ENCODE results near the gene ADCY1. TPM values are rescaled to one million over a fixed set of nuclear protein-coding genes. Genes with fewer than 3 reads are reported as not detected.

Gene ADCY1
- total and polyA plus RNA-seq, 4 donors, result 0.33 to 20.1 (median 4.1) TPM

- no peak for TF ChIP-seq CTCF (IDR thresholded peaks at IDR 0.05; ENCODE audit: low read depth, low read length, missing input control)
- TF ChIP-seq MAX (IDR thresholded peaks at IDR 0.05), result no peak
- TF ChIP-seq TAF1 (conservative IDR thresholded peaks at IDR 0.05), result no peak
- no peak for TF ChIP-seq HNF4G (IDR thresholded peaks at IDR 0.05)
- no peak for TF ChIP-seq HNF4A (conservative IDR thresholded peaks at IDR 0.05)
- TF ChIP-seq FOXA1 (IDR thresholded peaks at IDR 0.05), result no peak
- TF ChIP-seq GABPA (IDR thresholded peaks at IDR 0.05 in 1 of 2, conservative IDR thresholded peaks at IDR 0.05 in 1 of 2), result no peak
- TF ChIP-seq RXRA (IDR thresholded peaks at IDR 0.05), result no peak
- TF ChIP-seq EGR1 (IDR thresholded peaks at IDR 0.05; ENCODE audit: low read depth in 2 of 2), result no peak
- TF ChIP-seq FOXA2 (IDR thresholded peaks at IDR 0.05), result no peak
- no peak for TF ChIP-seq YY1 (IDR thresholded peaks at IDR 0.05)
Measured at GRCh38 chr7:45524445-45524844, 49.7 kb upstream of the ADCY1 start (continued).

GRCh38 chr7:45525057-45525456 is 49.1 kb upstream of the ADCY1 start:
- H3K36me3 ChIP-seq (ENCODE audit: control insufficient read depth in 4 of 4, insufficient read depth in 3 of 4, low read depth in 1 of 4, low read length in 3 of 4), result no peaks in the 10 kb centered on the region
- TF ChIP-seq HNF4A (conservative IDR thresholded peaks at IDR 0.05) (no peak), HNF4G (IDR thresholded peaks at IDR 0.05) (no peak), ATF3 (IDR thresholded peaks at IDR 0.05) (no peak), JUND (IDR thresholded peaks at IDR 0.05) (no peak), NR2F2 (IDR thresholded peaks at IDR 0.05) (no peak), YY1 (IDR thresholded peaks at IDR 0.05) (no peak), EGR1 (IDR thresholded peaks at IDR 0.05; ENCODE audit: low read depth in 2 of 2) (no peak), FOXA2 (IDR thresholded peaks at IDR 0.05) (no peak), FOXA1 (IDR thresholded peaks at IDR 0.05) (no peak), RXRA (IDR thresholded peaks at IDR 0.05) (no peak), SP1 (IDR thresholded peaks at IDR 0.05) (no peak)
- H3K27ac ChIP-seq (ENCODE audit: low read depth in 1 of 2, low read length in 2 of 2), result no peak overlapping the region
- no peak for DNase-seq (ENCODE audit: low spot score)
- peaks cover 0 to 6% (median 4%) of the 10 kb centered on the region in 4 donors for H3K9me3 ChIP-seq (ENCODE audit: control insufficient read depth in 4 of 4, low read length in 3 of 4)
- no peak overlapping the region for H3K9ac ChIP-seq (ENCODE audit: low read depth in 1 of 2, low read length in 2 of 2)
- no peaks in the 10 kb centered on the region for H3K27me3 ChIP-seq (ENCODE audit: control insufficient read depth in 4 of 4, insufficient read depth in 4 of 4, low read length in 3 of 4)
- no peaks in the 10 kb centered on the region for H3K4me1 ChIP-seq (ENCODE audit: control insufficient read depth in 4 of 4, insufficient read depth in 4 of 4, low read length in 3 of 4)
- H3K4me3 ChIP-seq (ENCODE audit: low read depth in 1 of 3, low read length in 3 of 3), result no peak overlapping the region

- peaks cover 0 to 2% (median 0%) of the 10 kb centered on the region in 4 donors for H3K36me3 ChIP-seq (ENCODE audit: control insufficient read depth in 4 of 4, insufficient read depth in 3 of 4, low read depth in 1 of 4, low read length in 3 of 4)
- 24% methylated on average over 3 of the region's 3 CpGs for WGBS
- H3K4me1 ChIP-seq (ENCODE audit: control insufficient read depth in 4 of 4, insufficient read depth in 4 of 4, low read length in 3 of 4), result no peaks in the 10 kb centered on the region
- H3K27me3 ChIP-seq (ENCODE audit: control insufficient read depth in 4 of 4, insufficient read depth in 4 of 4, low read length in 3 of 4), result no peaks in the 10 kb centered on the region
- no peak for DNase-seq (ENCODE audit: low spot score)
- peaks cover 0 to 12% (median 3%) of the 10 kb centered on the region in 4 donors for H3K9me3 ChIP-seq (ENCODE audit: control insufficient read depth in 4 of 4, low read length in 3 of 4)
- H3K27ac ChIP-seq (ENCODE audit: low read depth in 1 of 2, low read length in 2 of 2), result no peak overlapping the region
- no peak overlapping the region for H3K4me3 ChIP-seq (ENCODE audit: low read depth in 1 of 3, low read length in 3 of 3)
- H3K9ac ChIP-seq (ENCODE audit: low read depth in 1 of 2, low read length in 2 of 2), result no peak overlapping the region
- TF ChIP-seq SP1 (IDR thresholded peaks at IDR 0.05), result no peak
- TF ChIP-seq FOXA2 (IDR thresholded peaks at IDR 0.05), result no peak
- TF ChIP-seq RXRA (IDR thresholded peaks at IDR 0.05), result no peak
- no peak for TF ChIP-seq FOXA1 (IDR thresholded peaks at IDR 0.05)
- TF ChIP-seq REST (IDR thresholded peaks at IDR 0.05), result no peak
- no peak for TF ChIP-seq EGR1 (IDR thresholded peaks at IDR 0.05; ENCODE audit: low read depth in 2 of 2)
- no peak for TF ChIP-seq HNF4G (IDR thresholded peaks at IDR 0.05)
- TF ChIP-seq NR2F2 (IDR thresholded peaks at IDR 0.05), result no peak
- TF ChIP-seq RAD21 (IDR thresholded peaks at IDR 0.05), result no peak
- TF ChIP-seq MAX (IDR thresholded peaks at IDR 0.05), result no peak
- no peak for TF ChIP-seq GABPA (IDR thresholded peaks at IDR 0.05 in 1 of 2, conservative IDR thresholded peaks at IDR 0.05 in 1 of 2)
- no peak for TF ChIP-seq ATF3 (IDR thresholded peaks at IDR 0.05)
- TF ChIP-seq YY1 (IDR thresholded peaks at IDR 0.05), result no peak
- TF ChIP-seq HNF4A (conservative IDR thresholded peaks at IDR 0.05), result no peak
- TF ChIP-seq ZBTB33 (IDR thresholded peaks at IDR 0.05), result no peak
- TF ChIP-seq TAF1 (conservative IDR thresholded peaks at IDR 0.05), result no peak
- TF ChIP-seq JUND (IDR thresholded peaks at IDR 0.05), result no peak
Measured at GRCh38 chr7:45543473-45543872, 30.7 kb upstream of the ADCY1 start.

Measured in liver (tissue), 9 donors.